OCI-LY3 (cell line): Measurements from ENCODE around the gene ALPK1.

Experiments
- EZH2phosphoT487 ChIP-seq: fragments of 200-600 bp; shearing (Covaris generic); IDR thresholded peaks from 2 replicates; pipeline ENCODE4 v1.6.1; 2018; ENCODE audit warnings: antibody characterized with exemption, mixed run types, low read depth
- TF ChIP-seq, protein P1 (sequence below): fragments of 200-600, 300-600 bp; sonication (generic); IDR thresholded peaks from 2 replicates; pipeline ENCODE4 v1.5.1; 2014; ENCODE audit warnings: antibody characterized with exemption, low read length, low read depth

DNA sequence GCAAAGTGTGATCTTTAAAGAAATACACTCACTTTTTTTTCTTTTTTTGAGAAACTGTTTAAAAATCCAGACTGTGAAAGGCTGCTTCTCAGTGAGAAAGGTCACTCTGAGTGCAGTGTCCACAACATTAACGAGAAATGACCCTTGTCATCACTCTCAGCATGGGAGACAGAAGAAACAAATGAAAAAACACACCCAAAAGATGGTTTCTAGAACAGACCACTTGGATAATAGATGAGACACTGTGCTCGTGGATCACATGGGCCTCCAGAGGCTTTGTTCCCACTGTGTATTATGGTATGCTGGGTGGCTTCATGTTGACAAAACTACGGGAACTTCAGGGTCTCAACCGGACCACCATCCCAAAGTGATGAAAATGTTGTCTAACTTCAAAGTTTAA lies 153.9 kb downstream of the ALPK1 start:
- TF ChIP-seq, protein P1, sequence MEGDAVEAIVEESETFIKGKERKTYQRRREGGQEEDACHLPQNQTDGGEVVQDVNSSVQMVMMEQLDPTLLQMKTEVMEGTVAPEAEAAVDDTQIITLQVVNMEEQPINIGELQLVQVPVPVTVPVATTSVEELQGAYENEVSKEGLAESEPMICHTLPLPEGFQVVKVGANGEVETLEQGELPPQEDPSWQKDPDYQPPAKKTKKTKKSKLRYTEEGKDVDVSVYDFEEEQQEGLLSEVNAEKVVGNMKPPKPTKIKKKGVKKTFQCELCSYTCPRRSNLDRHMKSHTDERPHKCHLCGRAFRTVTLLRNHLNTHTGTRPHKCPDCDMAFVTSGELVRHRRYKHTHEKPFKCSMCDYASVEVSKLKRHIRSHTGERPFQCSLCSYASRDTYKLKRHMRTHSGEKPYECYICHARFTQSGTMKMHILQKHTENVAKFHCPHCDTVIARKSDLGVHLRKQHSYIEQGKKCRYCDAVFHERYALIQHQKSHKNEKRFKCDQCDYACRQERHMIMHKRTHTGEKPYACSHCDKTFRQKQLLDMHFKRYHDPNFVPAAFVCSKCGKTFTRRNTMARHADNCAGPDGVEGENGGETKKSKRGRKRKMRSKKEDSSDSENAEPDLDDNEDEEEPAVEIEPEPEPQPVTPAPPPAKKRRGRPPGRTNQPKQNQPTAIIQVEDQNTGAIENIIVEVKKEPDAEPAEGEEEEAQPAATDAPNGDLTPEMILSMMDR: no peak
- TF ChIP-seq EZH2phosphoT487: no peak
